Mesothelial cell of epicardium (in vitro differentiated cells): Measurements from ENCODE around the gene XAF1. TPM values are rescaled to one million over a fixed set of nuclear protein-coding genes. Genes with fewer than 3 reads are reported as not detected.
"Not testable (repeated sequence)": the region's sequence is repeated elsewhere in the genome, so short reads cannot be mapped to it uniquely, and the experiment has no call there.

Experiments used
- DNase-seq, 2 experiments: peaks; one replicate each; pipeline ENCODE4 v3.0.0; 2021; ENCODE audit warnings: low spot score in 2 of 2; ENCODE audit not compliant: unreplicated experiment in 2 of 2
- H3K27ac Mint-ChIP-seq: 2 replicates; pipeline ENCODE4 v1.8.0; 2021; ENCODE audit warnings: mixed read lengths
- H3K27me3 Mint-ChIP-seq: 2 replicates; pipeline ENCODE4 v1.8.0; 2021; ENCODE audit warnings: low read depth, mixed read lengths
- H3K36me3 Mint-ChIP-seq: 2 replicates; pipeline ENCODE4 v1.8.0; 2021; ENCODE audit warnings: mixed read lengths
- H3K4me1 Mint-ChIP-seq: 2 replicates; pipeline ENCODE4 v1.8.0; 2021; ENCODE audit warnings: mixed read lengths
- H3K4me3 Mint-ChIP-seq: 2 replicates; pipeline ENCODE4 v1.8.0; 2021; ENCODE audit warnings: mild to moderate bottlenecking, moderate library complexity, mixed read lengths
- H3K9me3 Mint-ChIP-seq: 2 replicates; pipeline ENCODE4 v1.8.0; 2021; ENCODE audit warnings: mixed read lengths
- total RNA-seq: library from RNA; stranded (reverse); gene quantifications from 3 replicates; pipeline ENCODE4 v1.2.1, GENCODE V29; 2021
- TF ChIP-seq, protein P1 (sequence below): fragments of 200-600 bp; sonication (generic); IDR thresholded peaks from one replicate; pipeline ENCODE4 v1.5.0; 2021; ENCODE audit warnings: antibody characterized with exemption; ENCODE audit not compliant: unreplicated experiment

XAF1 gene
- total RNA-seq, 1 donor from 2014 or later, result 8.1 TPM

DNA sequence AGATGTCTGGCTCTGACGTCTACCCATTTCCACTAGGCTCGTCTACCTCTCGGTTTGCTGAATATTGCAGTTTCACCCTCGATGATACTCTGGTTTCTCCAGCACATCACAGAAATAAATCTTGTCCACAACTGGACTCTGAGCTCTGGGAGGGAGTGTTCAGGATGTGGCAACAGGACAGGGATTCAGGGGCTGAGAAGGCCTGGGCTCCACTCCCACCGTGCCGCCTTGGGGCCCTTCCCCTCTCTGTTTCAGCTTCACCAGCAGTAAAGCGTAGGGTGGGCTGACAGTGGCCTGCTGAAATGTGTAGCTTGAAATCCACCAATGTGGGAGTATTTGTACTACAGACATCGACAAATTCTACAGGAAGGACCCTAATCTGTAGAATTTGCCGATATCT lies 55.7 kb downstream of the XAF1 start:
- TF ChIP-seq, protein P1, sequence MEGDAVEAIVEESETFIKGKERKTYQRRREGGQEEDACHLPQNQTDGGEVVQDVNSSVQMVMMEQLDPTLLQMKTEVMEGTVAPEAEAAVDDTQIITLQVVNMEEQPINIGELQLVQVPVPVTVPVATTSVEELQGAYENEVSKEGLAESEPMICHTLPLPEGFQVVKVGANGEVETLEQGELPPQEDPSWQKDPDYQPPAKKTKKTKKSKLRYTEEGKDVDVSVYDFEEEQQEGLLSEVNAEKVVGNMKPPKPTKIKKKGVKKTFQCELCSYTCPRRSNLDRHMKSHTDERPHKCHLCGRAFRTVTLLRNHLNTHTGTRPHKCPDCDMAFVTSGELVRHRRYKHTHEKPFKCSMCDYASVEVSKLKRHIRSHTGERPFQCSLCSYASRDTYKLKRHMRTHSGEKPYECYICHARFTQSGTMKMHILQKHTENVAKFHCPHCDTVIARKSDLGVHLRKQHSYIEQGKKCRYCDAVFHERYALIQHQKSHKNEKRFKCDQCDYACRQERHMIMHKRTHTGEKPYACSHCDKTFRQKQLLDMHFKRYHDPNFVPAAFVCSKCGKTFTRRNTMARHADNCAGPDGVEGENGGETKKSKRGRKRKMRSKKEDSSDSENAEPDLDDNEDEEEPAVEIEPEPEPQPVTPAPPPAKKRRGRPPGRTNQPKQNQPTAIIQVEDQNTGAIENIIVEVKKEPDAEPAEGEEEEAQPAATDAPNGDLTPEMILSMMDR, result no peak
- no peak for DNase-seq
- Mint-ChIP-seq H3K4me3 (no peak overlapping the region), H3K36me3 (no peaks in the 10 kb centered on the region), H3K9me3 (peaks cover 13% of the 10 kb centered on the region), H3K27me3 (peaks cover 24% of the 10 kb centered on the region), H3K4me1 (no peaks in the 10 kb centered on the region), H3K27ac (no peak overlapping the region)

DNA sequence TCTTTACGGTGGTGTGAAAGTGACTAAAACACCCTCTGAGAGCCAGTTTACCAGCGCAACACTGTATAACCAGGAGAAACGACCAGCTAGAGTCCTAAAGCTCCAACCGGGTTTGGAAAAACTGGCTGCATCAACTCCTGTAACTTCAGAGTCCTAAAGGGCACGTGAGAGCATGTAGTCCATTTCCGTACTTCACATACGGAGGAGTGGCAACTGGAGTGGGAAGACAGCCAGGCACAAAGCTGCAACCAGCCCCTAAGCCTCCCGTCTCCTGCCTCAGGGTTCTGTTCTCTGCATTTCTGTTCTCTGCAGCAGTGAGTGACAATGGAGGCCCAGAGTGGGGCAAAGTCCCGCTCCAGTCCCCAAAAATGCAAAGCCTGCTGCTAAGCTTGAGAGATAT lies 56.4 kb downstream of the XAF1 start:
- Mint-ChIP-seq H3K27ac (no peak overlapping the region), H3K4me3 (no peak overlapping the region)
- DNase-seq, result no peak

DNA sequence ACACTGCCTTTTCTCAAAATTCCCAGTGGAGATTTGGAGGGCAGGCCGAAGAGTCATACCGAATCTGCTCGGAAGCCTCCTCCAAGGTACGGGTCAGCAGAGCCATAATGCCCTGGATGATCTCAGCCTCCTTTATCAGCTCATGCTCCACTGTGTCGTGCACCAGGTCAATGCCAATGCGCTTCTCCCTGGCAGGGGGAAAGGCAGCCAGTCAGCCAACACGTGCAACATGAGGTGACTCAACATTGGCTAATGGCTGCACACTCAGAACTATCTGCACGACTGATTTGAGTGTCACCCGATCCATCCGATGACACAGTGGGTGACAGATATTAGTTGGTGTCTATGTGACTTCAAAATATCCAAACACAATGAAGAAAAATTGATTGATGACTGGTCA lies 59.9 kb downstream of the XAF1 start:
- Mint-ChIP-seq H3K27me3 (peaks cover 28% of the 10 kb centered on the region), H3K27ac (no peak overlapping the region), H3K4me3 (no peak overlapping the region), H3K4me1 (no peaks in the 10 kb centered on the region), H3K36me3 (no peaks in the 10 kb centered on the region), H3K9me3 (peaks cover 7% of the 10 kb centered on the region)
- TF ChIP-seq, protein P1, result no peak
- no peak for DNase-seq

More for the DNA sequence above, 56.4 kb downstream of the XAF1 start:
- H3K27me3 Mint-ChIP-seq, result peaks cover 24% of the 10 kb centered on the region
- no peaks in the 10 kb centered on the region for H3K36me3 Mint-ChIP-seq
- H3K4me1 Mint-ChIP-seq, result no peaks in the 10 kb centered on the region
- H3K9me3 Mint-ChIP-seq, result peaks cover 13% of the 10 kb centered on the region
- TF ChIP-seq, protein P1, result no peak

DNA sequence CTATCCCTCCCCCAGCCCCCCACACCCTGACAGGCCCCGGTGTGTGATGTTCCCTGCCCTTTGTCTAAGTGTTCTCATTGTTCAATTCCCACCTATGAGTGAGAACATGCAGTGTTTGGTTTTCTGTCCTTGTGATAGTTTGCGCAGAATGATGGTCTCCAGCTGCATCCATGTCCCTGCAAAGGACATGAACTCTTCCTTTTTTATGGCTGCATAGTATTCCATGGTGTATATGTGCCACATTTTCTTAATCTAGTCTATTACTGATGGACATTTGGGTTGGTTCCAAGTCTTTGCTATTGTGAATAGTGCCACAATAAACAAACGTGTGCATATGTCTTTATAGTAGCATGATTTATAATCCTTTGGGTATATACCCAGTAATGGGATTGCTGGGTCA lies 60.5 kb downstream of the XAF1 start:
- H3K36me3 Mint-ChIP-seq, H3K4me3 Mint-ChIP-seq, H3K27ac Mint-ChIP-seq, DNase-seq, H3K4me1 Mint-ChIP-seq, H3K9me3 Mint-ChIP-seq: not testable (repeated sequence)
- peaks cover 29% of the 10 kb centered on the region for H3K27me3 Mint-ChIP-seq

DNA sequence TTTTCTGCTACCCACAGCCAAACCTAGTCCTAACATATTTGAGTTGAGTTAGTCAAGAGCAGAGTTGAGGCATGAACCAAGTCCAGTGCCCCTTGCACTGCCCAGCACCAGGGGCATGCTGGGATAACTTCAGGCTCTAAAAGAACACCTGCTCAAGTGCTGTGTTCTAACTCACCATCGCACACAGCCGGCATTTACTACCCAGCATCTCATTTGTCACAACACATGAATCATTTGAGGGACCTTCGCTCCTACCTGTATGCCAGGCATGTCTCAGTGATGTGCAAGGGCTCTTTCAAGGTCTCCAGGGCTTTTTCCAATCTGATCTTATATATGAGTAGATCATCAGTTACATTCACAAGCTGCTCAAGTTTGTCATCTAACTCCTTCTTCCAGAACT lies 63.1 kb downstream of the XAF1 start:
- DNase-seq, result no peak
- Mint-ChIP-seq H3K27me3 (peaks cover 21% of the 10 kb centered on the region), H3K9me3 (peaks cover 10% of the 10 kb centered on the region), H3K27ac (no peak overlapping the region), H3K36me3 (no peaks in the 10 kb centered on the region), H3K4me3 (no peak overlapping the region), H3K4me1 (no peaks in the 10 kb centered on the region)
- TF ChIP-seq, protein P1, result no peak

DNA sequence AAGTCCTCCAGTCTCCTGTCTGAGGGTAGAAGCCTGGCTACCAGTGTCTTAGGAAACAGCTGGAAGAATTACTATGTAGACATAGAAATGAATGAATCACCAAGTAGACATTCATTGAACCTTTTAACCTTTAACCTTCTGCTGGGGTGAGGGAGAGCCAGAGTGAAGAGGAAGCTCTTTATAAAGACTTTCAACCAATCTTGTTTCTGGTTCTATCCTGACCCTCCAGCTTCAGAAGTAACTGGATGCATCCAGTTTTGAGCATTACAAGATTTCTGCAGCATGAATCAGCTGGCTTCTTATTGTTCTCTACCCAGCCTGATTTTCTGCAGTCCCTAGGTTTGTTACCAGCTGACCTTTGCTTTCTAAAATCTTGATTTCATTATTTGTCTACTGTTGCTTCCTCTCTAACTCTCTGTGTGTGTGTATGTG lies 67.2 kb downstream of the XAF1 start:
- no peak for DNase-seq
- Mint-ChIP-seq H3K4me3 (no peak overlapping the region), H3K36me3 (no peaks in the 10 kb centered on the region), H3K9me3 (peaks cover 16% of the 10 kb centered on the region), H3K27me3 (peaks cover 37% of the 10 kb centered on the region), H3K27ac (no peak overlapping the region), H3K4me1 (no peaks in the 10 kb centered on the region)
- TF ChIP-seq, protein P1, result no peak

Other genes starting within 250 kb of the XAF1 start
- 1.9 to 2.4 TPM (median 2.3 TPM) in 3 replicates for gene PITPNM3, start 199.5 kb upstream of the XAF1 start, total RNA-seq
- gene KIAA0753, start 115.3 kb upstream of the XAF1 start, total RNA-seq, result 36.1 to 45.3 TPM (median 41.1 TPM) in 3 replicates
- 41.0 to 52.4 TPM (median 45.5 TPM) in 3 replicates for gene TXNDC17, start 115.0 kb upstream of the XAF1 start, total RNA-seq
- 11.8 to 13.5 TPM (median 12.1 TPM) in 3 replicates for gene MED31, start 104.4 kb upstream of the XAF1 start, total RNA-seq
- 6.1 to 7.6 TPM (median 7.1 TPM) in 3 replicates for gene C17orf100, start 104.3 kb upstream of the XAF1 start, total RNA-seq
- gene SLC13A5, start 42.7 kb upstream of the XAF1 start, total RNA-seq, result 0.18 to 0.47 TPM (median 0.38 TPM) in 3 replicates
- gene FBXO39, start 20.2 kb downstream of the XAF1 start, total RNA-seq, result not detected in 3 replicates
- not detected in 3 replicates for gene TEKT1, start 75.7 kb downstream of the XAF1 start, total RNA-seq
- gene ALOX12, start 240.0 kb downstream of the XAF1 start, total RNA-seq, result 0.22 to 0.40 TPM in 2 of 3 replicates, not detected in the other